ENCODE results near the gene SSBP4. TPM values are rescaled to one million over a fixed set of nuclear protein-coding genes. Genes with fewer than 3 reads are reported as not detected.

The SSBP4 gene
- total RNA-seq, 1 donor from 2014 or later, result 57.7 TPM

DNA sequence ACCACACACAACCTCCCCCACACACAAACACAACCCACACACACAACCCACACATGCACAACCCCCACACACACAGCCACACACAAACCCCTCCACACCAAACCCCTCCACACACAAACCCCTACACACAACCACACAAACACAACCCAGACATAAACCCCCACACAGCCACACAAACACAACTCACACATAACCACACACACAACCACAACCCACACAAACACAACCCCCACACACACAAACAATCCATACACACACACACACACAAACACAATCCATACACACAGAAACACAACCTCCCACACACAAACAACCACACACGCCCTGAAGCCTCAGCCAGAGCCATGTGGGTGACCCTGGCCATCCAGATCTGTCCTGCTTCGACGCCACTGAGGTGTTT is 48.8 kb downstream of the SSBP4 start:
- DNase-seq (ENCODE audit: low spot score, unreplicated experiment), result no peak
- no peaks in the 10 kb centered on the region for H3K27me3 Mint-ChIP-seq
- H3K9me3 Mint-ChIP-seq (ENCODE audit: low read depth), result no peaks in the 10 kb centered on the region
- H3K27ac Mint-ChIP-seq, result peak overlapping the region; percentile 67
- peaks cover 15% of the 10 kb centered on the region for H3K4me1 Mint-ChIP-seq (ENCODE audit: low read depth)
- H3K4me3 Mint-ChIP-seq (ENCODE audit: low read depth), result no peak overlapping the region
- TF ChIP-seq, protein P1, sequence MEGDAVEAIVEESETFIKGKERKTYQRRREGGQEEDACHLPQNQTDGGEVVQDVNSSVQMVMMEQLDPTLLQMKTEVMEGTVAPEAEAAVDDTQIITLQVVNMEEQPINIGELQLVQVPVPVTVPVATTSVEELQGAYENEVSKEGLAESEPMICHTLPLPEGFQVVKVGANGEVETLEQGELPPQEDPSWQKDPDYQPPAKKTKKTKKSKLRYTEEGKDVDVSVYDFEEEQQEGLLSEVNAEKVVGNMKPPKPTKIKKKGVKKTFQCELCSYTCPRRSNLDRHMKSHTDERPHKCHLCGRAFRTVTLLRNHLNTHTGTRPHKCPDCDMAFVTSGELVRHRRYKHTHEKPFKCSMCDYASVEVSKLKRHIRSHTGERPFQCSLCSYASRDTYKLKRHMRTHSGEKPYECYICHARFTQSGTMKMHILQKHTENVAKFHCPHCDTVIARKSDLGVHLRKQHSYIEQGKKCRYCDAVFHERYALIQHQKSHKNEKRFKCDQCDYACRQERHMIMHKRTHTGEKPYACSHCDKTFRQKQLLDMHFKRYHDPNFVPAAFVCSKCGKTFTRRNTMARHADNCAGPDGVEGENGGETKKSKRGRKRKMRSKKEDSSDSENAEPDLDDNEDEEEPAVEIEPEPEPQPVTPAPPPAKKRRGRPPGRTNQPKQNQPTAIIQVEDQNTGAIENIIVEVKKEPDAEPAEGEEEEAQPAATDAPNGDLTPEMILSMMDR (IDR thresholded peaks at IDR 0.05; ENCODE audit: unreplicated experiment), result no peak
- H3K36me3 Mint-ChIP-seq (ENCODE audit: insufficient read depth), result peaks cover 8% of the 10 kb centered on the region

DNA sequence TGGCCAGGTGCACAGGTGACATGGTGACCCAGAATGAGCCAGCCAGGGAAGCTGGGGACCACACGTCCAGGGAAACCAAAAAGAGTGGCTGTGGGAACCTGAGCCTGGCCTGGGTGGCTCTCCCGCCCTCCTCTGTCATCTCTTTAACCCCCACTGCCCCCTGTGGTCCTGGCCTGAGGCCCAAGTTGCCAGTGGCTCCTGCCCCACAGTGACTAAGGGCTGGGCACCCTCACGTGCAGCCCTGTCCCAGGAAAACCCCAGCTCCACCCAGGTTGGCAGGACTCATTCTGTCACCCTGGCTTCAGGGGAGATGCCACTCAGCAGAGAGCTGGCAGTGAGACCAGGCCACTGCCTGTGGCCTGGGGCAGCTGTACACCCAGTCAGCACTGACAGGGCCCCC is 49.3 kb downstream of the SSBP4 start:
- peaks cover 8% of the 10 kb centered on the region for H3K36me3 Mint-ChIP-seq (ENCODE audit: insufficient read depth)
- DNase-seq (ENCODE audit: low spot score, unreplicated experiment), result no peak
- no peak overlapping the region for H3K4me3 Mint-ChIP-seq (ENCODE audit: low read depth)
- H3K9me3 Mint-ChIP-seq (ENCODE audit: low read depth), result no peaks in the 10 kb centered on the region
- TF ChIP-seq, protein P1 (IDR thresholded peaks at IDR 0.05; ENCODE audit: unreplicated experiment), result no peak
- H3K27ac Mint-ChIP-seq, result no peak overlapping the region
- no peaks in the 10 kb centered on the region for H3K27me3 Mint-ChIP-seq
- H3K4me1 Mint-ChIP-seq (ENCODE audit: low read depth), result peaks cover 15% of the 10 kb centered on the region

DNA sequence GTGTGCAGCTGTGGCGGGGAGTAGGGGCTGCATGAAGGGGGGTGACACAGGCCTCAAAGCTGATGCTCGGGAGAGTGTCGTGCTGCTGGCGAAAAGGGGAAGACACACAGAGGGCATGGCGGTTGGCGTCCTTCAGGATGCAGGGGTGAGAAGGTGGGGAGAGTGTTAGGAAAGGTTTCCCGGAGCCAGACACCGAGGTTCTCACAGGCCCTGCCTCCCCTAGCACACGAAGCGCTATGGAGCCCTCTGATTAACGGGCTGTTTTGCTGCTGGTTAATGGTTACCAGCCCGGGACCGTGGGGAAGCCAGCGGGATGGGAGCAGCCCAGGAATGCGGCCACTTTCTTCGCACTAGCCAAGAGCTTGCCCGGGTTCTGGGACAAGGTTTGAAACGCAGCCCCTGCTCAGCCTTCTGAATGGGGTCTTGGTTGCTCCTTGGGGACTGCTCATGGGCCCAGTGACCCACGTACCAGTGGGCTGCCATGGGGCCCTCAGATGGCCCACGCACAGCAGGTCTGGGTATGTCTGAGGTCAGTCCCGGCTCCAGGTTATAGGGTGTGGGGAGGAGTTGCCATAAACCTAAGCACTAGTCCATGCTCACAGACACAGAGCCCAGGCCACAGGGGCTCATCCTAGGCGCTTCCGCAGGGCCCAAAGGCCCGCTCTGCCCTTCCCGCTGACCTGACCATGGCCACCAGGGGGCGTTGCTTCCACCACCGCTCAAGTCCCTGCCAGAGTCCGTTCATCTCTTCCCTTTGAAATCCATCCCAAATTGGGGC is 50.1 kb downstream of the SSBP4 start:
- TF ChIP-seq, protein P1 (IDR thresholded peaks at IDR 0.05; ENCODE audit: unreplicated experiment), result peak; percentile 92
- H3K27ac Mint-ChIP-seq, result peak overlapping the region; percentile 95

DNA sequence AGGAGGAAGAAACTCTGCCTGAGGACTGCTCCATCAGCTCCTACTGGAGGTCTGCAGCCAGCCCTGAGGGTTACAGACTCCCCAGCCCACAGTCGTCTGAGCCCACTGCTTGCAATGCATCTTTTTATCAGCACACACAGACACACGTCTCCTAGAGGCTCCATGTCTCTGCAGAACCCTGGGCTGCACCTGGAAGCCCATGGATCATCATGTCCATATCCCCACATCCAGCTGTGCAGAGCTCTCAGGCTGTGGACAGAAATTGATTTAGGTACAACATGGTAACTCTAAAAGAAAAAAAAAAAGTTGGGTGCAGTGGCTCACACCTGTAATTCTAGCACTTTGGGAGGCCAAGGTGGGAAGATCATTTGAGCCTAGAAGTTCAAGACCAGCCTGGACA is 51.6 kb downstream of the SSBP4 start:
- no peak for DNase-seq (ENCODE audit: low spot score, unreplicated experiment)
- Mint-ChIP-seq H3K27ac (no peak overlapping the region), H3K9me3 (ENCODE audit: low read depth) (no peaks in the 10 kb centered on the region), H3K4me1 (ENCODE audit: low read depth) (peaks cover 19% of the 10 kb centered on the region), H3K4me3 (ENCODE audit: low read depth) (no peak overlapping the region), H3K27me3 (no peaks in the 10 kb centered on the region), H3K36me3 (ENCODE audit: insufficient read depth) (no peaks in the 10 kb centered on the region)
- TF ChIP-seq, protein P1 (IDR thresholded peaks at IDR 0.05; ENCODE audit: unreplicated experiment), result no peak

More for the DNA sequence above, 50.1 kb downstream of the SSBP4 start:
- Mint-ChIP-seq H3K27me3 (no peaks in the 10 kb centered on the region), H3K9me3 (ENCODE audit: low read depth) (no peaks in the 10 kb centered on the region), H3K4me3 (ENCODE audit: low read depth) (peak overlapping the region; percentile 9), H3K36me3 (ENCODE audit: insufficient read depth) (peaks cover 7% of the 10 kb centered on the region), H3K4me1 (ENCODE audit: low read depth) (peaks cover 15% of the 10 kb centered on the region)
- peak; percentile 59 for DNase-seq (ENCODE audit: low spot score, unreplicated experiment)

DNA sequence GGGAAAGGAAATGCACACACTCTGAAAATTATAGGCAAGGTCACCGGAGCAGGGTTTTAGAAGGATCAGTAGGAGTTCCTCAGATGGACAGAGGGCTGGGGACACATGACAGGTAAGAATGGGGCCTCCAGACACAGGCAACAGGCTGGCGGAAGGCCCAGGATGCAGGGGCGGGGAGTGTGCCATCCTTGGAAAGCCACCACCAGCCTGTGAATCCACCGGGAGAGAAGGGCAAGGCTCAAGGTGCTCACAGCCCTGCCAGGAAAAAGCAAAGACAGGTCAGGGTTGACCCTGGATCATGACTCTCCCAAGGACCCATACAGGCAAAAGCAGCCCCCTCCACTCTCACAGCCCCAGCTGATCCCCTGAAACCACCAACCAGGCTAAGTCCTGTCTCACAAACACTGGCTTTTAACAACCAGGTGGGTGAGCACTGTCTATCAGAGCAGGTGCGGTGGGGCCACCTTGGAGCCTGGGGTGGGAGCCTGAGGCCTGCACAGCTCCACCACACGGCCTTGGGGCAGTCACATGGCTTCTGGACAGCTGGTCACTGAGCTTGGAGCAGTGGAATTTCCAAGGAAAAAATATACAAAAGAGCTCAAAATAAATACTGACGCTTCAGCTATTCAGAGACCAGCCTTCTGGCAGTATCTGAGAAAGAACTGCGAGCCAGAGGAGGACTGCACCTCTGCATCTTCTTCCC is 54.0 kb downstream of the SSBP4 start:
- Mint-ChIP-seq H3K27ac (no peak overlapping the region), H3K9me3 (ENCODE audit: low read depth) (no peaks in the 10 kb centered on the region), H3K27me3 (no peaks in the 10 kb centered on the region)

More for the DNA sequence above, 54.0 kb downstream of the SSBP4 start:
- TF ChIP-seq, protein P1 (IDR thresholded peaks at IDR 0.05; ENCODE audit: unreplicated experiment), result no peak
- Mint-ChIP-seq H3K4me3 (ENCODE audit: low read depth) (no peak overlapping the region), H3K4me1 (ENCODE audit: low read depth) (peaks cover 17% of the 10 kb centered on the region), H3K36me3 (ENCODE audit: insufficient read depth) (no peaks in the 10 kb centered on the region)
- DNase-seq (ENCODE audit: low spot score, unreplicated experiment), result no peak
